Measurements from ENCODE around the gene UBA52.
A peak's percentile ranks its signal among the peaks of the same experiment; 100 is the strongest.

Gene UBA52

GRCh38 chr19:18568367-18568766, 3.3 kb upstream of the UBA52 start:
- Histone ChIP-seq H3K36me3 (replicated peaks) (peaks cover 81% of the 10 kb centered on the region), H3K27me3 (ENCODE audit: low read depth) (no peaks in the 10 kb centered on the region), H3K4me3 (no peak overlapping the region), H3K9me3 (no peaks in the 10 kb centered on the region), H3K4me1 (peaks cover 9% of the 10 kb centered on the region)
- in situ Hi-C loops (cut with MboI; ENCODE audit: low sequenced_read_pairs): no loop called here
- DNase-seq (ENCODE audit: low spot score in 2 of 2): no peak

GRCh38 chr19:18574691-18575291, 3.1 kb downstream of the UBA52 start:
- no peak for DNase-seq (ENCODE audit: low spot score in 2 of 2)

GRCh38 chr19:18576383-18576782, 4.7 kb downstream of the UBA52 start:
- in situ Hi-C loops (cut with MboI; ENCODE audit: low sequenced_read_pairs): no loop called here
- no peaks in the 10 kb centered on the region for H3K9me3 ChIP-seq
- H3K36me3 ChIP-seq (replicated peaks): peaks cover 52% of the 10 kb centered on the region
- H3K4me3 ChIP-seq: no peak overlapping the region
- peaks cover 10% of the 10 kb centered on the region for H3K4me1 ChIP-seq
- no peak for DNase-seq (ENCODE audit: low spot score in 2 of 2)
- H3K27me3 ChIP-seq (ENCODE audit: low read depth): no peaks in the 10 kb centered on the region

More at GRCh38 chr19:18574691-18575291, 3.1 kb downstream of the UBA52 start:
- no peaks in the 10 kb centered on the region for H3K9me3 ChIP-seq
- H3K36me3 ChIP-seq (replicated peaks): peaks cover 56% of the 10 kb centered on the region
- in situ Hi-C loops (cut with MboI; ENCODE audit: low sequenced_read_pairs): no loop called here
- peaks cover 12% of the 10 kb centered on the region for H3K4me1 ChIP-seq
- H3K27me3 ChIP-seq (ENCODE audit: low read depth): no peaks in the 10 kb centered on the region
- no peak overlapping the region for H3K4me3 ChIP-seq

GRCh38 chr19:18577365-18577914, 5.8 kb downstream of the UBA52 start:
- Histone ChIP-seq H3K9me3 (no peaks in the 10 kb centered on the region), H3K27me3 (ENCODE audit: low read depth) (no peaks in the 10 kb centered on the region), H3K4me3 (no peak overlapping the region), H3K36me3 (replicated peaks) (peaks cover 47% of the 10 kb centered on the region), H3K4me1 (peaks cover 10% of the 10 kb centered on the region)
- DNase-seq (ENCODE audit: low spot score in 2 of 2): no peak
- in situ Hi-C loops (cut with MboI; ENCODE audit: low sequenced_read_pairs): no loop called here

- no peak for DNase-seq (ENCODE audit: low spot score in 2 of 2)
- no peak overlapping the region for H3K4me3 ChIP-seq
- in situ Hi-C loops (cut with MboI; ENCODE audit: low sequenced_read_pairs): no loop called here
- H3K9me3 ChIP-seq: no peaks in the 10 kb centered on the region
- no peaks in the 10 kb centered on the region for H3K27me3 ChIP-seq (ENCODE audit: low read depth)
- H3K36me3 ChIP-seq (replicated peaks): peaks cover 18% of the 10 kb centered on the region
- H3K4me1 ChIP-seq: no peaks in the 10 kb centered on the region
These were observed 8.7 kb downstream of the UBA52 start for GRCh38 chr19:18580311-18580710.

- no peak overlapping the region for H3K4me3 ChIP-seq
- 0 out of 2 replicates have a peak, but pooled peaks cover 3% of the 10 kb centered on the region for H3K9me3 ChIP-seq
- in situ Hi-C loops (cut with MboI; ENCODE audit: low sequenced_read_pairs): no loop called here
- peaks cover 16% of the 10 kb centered on the region for H3K4me1 ChIP-seq
- 0 out of 2 replicates have a peak, but pooled peaks cover 2% of the 10 kb centered on the region for H3K27me3 ChIP-seq (ENCODE audit: low read depth)
- DNase-seq (ENCODE audit: low spot score in 2 of 2): no peak
- H3K36me3 ChIP-seq (replicated peaks): peaks cover 11% of the 10 kb centered on the region
These were observed 14.6 kb downstream of the UBA52 start for GRCh38 chr19:18586306-18586705.

GRCh38 chr19:18587561-18587960, 15.9 kb downstream of the UBA52 start:
- H3K4me1 ChIP-seq: peaks cover 16% of the 10 kb centered on the region
- peaks cover 13% of the 10 kb centered on the region for H3K36me3 ChIP-seq (replicated peaks)
- 0 out of 2 replicates have a peak, but pooled peaks cover 2% of the 10 kb centered on the region for H3K27me3 ChIP-seq (ENCODE audit: low read depth)
- DNase-seq (ENCODE audit: low spot score in 2 of 2): no peak
- H3K9me3 ChIP-seq: 0 out of 2 replicates have a peak, but pooled peaks cover 3% of the 10 kb centered on the region
- H3K4me3 ChIP-seq: no peak overlapping the region
- in situ Hi-C loops (cut with MboI; ENCODE audit: low sequenced_read_pairs): no loop called here

GRCh38 chr19:18587962-18588610, 16.4 kb downstream of the UBA52 start:
- Histone ChIP-seq H3K4me3 (peak overlapping the region; percentile 79), H3K36me3 (replicated peaks) (peaks cover 16% of the 10 kb centered on the region), H3K9me3 (0 out of 2 replicates have a peak, but pooled peaks cover 3% of the 10 kb centered on the region), H3K27me3 (ENCODE audit: low read depth) (0 out of 2 replicates have a peak, but pooled peaks cover 2% of the 10 kb centered on the region), H3K4me1 (peaks cover 16% of the 10 kb centered on the region)
- no peak for DNase-seq (ENCODE audit: low spot score in 2 of 2)
- in situ Hi-C loops (cut with MboI; ENCODE audit: low sequenced_read_pairs): no loop called here

GRCh38 chr19:18588611-18589379, 17.1 kb downstream of the UBA52 start, which contains the start of gene REX1BD:
Gene REX1BD (plus strand): TSS chr19:18588798. CDS start chr19:18588802, 4 bp downstream.
- H3K4me3 ChIP-seq: peak within 1 kb of the TSS; percentile 79
- DNase-seq (ENCODE audit: low spot score in 2 of 2): peak; percentile 78 to 93
- in situ Hi-C loops (cut with MboI; ENCODE audit: low sequenced_read_pairs): no loop called here
- 0 out of 2 replicates have a peak, but pooled peaks cover 3% of the 10 kb centered on the region for H3K9me3 ChIP-seq
- peaks cover 22% of the 10 kb centered on the region for H3K4me1 ChIP-seq
- peaks cover 16% of the 10 kb centered on the region for H3K36me3 ChIP-seq (replicated peaks)
- H3K27me3 ChIP-seq (ENCODE audit: low read depth): 0 out of 2 replicates have a peak, but pooled peaks cover 2% of the 10 kb centered on the region

- 0 out of 2 replicates have a peak, but pooled peaks cover 3% of the 10 kb centered on the region for H3K9me3 ChIP-seq
- peak; percentile 88 to 95 for DNase-seq (ENCODE audit: low spot score in 2 of 2)
- H3K4me3 ChIP-seq: peak overlapping the region; percentile 79
- 0 out of 2 replicates have a peak, but pooled peaks cover 2% of the 10 kb centered on the region for H3K27me3 ChIP-seq (ENCODE audit: low read depth)
- peaks cover 22% of the 10 kb centered on the region for H3K4me1 ChIP-seq
- peaks cover 16% of the 10 kb centered on the region for H3K36me3 ChIP-seq (replicated peaks)
- in situ Hi-C loops (cut with MboI; ENCODE audit: low sequenced_read_pairs): no loop called here
These were observed 18.0 kb downstream of the UBA52 start for GRCh38 chr19:18589380-18590272.

- H3K4me1 ChIP-seq: peaks cover 22% of the 10 kb centered on the region
- H3K4me3 ChIP-seq: peak overlapping the region; percentile 79; the same call in 1 of the 2 replicates
- 0 out of 2 replicates have a peak, but pooled peaks cover 3% of the 10 kb centered on the region for H3K9me3 ChIP-seq
- DNase-seq (ENCODE audit: low spot score in 2 of 2): peak in 1 of 2 experiments; percentile 70
- in situ Hi-C loops (cut with MboI; ENCODE audit: low sequenced_read_pairs): no loop called here
- peaks cover 16% of the 10 kb centered on the region for H3K36me3 ChIP-seq (replicated peaks)
- H3K27me3 ChIP-seq (ENCODE audit: low read depth): 0 out of 2 replicates have a peak, but pooled peaks cover under 1% of the 10 kb centered on the region
These were observed 18.9 kb downstream of the UBA52 start for GRCh38 chr19:18590273-18591272.

Data from HAP-1 (cell line).